Measurements from ENCODE around the gene SPATS2L. TPM values are rescaled to one million over a fixed set of nuclear protein-coding genes. Genes with fewer than 3 reads are reported as not detected.

SPATS2L gene, protein sequence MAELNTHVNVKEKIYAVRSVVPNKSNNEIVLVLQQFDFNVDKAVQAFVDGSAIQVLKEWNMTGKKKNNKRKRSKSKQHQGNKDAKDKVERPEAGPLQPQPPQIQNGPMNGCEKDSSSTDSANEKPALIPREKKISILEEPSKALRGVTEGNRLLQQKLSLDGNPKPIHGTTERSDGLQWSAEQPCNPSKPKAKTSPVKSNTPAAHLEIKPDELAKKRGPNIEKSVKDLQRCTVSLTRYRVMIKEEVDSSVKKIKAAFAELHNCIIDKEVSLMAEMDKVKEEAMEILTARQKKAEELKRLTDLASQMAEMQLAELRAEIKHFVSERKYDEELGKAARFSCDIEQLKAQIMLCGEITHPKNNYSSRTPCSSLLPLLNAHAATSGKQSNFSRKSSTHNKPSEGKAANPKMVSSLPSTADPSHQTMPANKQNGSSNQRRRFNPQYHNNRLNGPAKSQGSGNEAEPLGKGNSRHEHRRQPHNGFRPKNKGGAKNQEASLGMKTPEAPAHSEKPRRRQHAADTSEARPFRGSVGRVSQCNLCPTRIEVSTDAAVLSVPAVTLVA
- 42.8 and 47.8 TPM in 2 replicates for total RNA-seq (2012; rRNA removed)

DNA sequence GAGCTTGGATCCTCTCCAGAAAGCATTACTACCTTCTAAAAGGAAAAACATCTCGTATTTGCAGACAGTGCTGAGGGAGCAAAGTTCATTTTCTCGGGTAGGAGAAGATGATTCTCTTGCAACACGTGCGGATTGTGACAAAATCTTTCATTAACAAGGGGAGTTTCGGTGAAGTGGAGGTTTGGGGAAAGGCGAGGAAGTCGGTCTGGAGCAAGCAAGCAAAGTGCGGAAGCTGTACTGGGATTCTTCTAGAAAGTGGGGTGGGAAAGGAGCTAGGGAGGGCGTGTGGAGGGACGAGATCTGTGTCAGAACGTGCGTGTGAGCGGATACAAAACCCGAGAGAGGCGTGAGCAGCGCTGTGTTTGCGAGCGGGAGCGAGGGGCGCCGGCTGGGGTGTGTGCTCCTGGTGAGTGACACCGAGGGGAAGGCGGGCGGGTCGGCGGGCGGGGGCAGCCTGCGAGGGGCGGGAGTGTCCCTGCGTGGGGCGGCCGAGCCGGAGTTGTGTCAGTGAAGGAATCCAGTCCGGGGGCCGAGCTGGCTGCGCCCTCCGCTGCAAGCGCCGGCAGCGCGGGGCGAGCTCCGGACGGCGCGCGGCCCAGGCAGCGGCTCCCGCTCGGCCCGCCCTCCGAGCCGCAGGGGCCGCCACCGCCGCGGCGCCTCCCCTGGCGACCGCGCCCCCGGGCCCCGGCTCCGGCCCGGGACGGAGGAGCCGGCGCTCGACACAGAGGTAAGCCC lies at the start of gene SPATS2L:
Gene SPATS2L, plus strand, starts transcription at position 498 of the 735 bp plus-strand sequence. CDS start 82,552 bp downstream, outside the sequence.
- peak within 1 kb of the TSS; percentile 92 for H3K9ac ChIP-seq (ENCODE audit: low read depth, low read length)
- peaks cover 55% of the 10 kb centered on the region for H3K4me1 ChIP-seq (ENCODE audit: control insufficient read depth, insufficient read depth, low read length)
- H3K4me2 ChIP-seq (ENCODE audit: low read length), result peak within 1 kb of the TSS; percentile 93
- H3K4me3 ChIP-seq (ENCODE audit: low read length), result peak within 1 kb of the TSS; percentile 84
- no peaks in the 10 kb centered on the region for H3K27me3 ChIP-seq (ENCODE audit: control insufficient read depth, insufficient read depth, low read length)
- H3K36me3 ChIP-seq (ENCODE audit: insufficient read depth, low read length), result no peaks in the 10 kb centered on the region
- H3K9me3 ChIP-seq (replicated peaks; ENCODE audit: low read length), result no peaks in the 10 kb centered on the region

DNA sequence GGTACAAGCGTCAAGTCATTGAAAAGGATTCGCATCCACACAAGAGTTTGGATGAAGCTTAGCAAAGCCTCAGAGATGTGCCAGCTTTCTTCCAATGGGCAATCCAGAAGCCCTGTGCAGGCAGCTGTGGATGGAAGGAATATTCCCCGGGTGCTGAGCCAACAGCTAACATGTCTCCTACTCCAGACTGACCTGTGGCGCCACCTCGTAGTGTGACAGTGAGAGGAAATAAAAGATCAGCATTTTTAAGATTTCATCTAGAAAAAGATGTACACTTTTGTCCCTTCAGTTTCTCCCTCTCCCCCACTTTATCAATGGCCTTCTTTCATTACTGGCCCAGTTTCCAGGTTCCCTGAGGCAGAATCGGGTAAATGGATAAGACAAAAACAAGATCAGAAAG lies 48.9 kb upstream of the SPATS2L start:
- no peaks in the 10 kb centered on the region for H3K9me3 ChIP-seq (replicated peaks; ENCODE audit: low read length)
- no peaks in the 10 kb centered on the region for H3K36me3 ChIP-seq (ENCODE audit: insufficient read depth, low read length)
- peaks cover 14% of the 10 kb centered on the region for H3K4me1 ChIP-seq (ENCODE audit: control insufficient read depth, insufficient read depth, low read length)
- H3K27me3 ChIP-seq (ENCODE audit: control insufficient read depth, insufficient read depth, low read length), result no peaks in the 10 kb centered on the region
- H3K9ac ChIP-seq (ENCODE audit: low read depth, low read length), result no peak overlapping the region
- H3K4me3 ChIP-seq (ENCODE audit: low read length), result no peak overlapping the region
- H3K4me2 ChIP-seq (ENCODE audit: low read length), result no peak overlapping the region

DNA sequence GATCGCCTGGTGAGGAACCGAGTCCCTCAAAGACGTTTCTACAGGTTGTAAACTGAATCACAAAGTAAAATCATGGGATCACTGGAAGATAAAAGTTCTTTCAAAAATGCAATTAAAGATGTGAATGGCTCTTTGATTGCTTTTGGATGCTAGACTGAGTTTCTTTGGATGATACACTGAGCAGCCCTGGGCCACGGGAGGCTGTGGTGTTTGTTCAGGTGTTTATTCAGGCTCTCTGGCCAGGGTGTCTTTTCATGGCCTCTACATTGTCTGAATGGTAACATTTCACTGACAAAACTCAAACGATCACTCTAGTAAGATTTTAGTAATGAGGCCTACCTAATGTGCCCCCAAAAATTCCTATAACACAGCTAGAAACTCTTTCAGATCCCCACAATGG lies 48.4 kb upstream of the SPATS2L start:
- Histone ChIP-seq H3K4me1 (ENCODE audit: control insufficient read depth, insufficient read depth, low read length) (peaks cover 9% of the 10 kb centered on the region), H3K36me3 (ENCODE audit: insufficient read depth, low read length) (no peaks in the 10 kb centered on the region), H3K4me3 (ENCODE audit: low read length) (no peak overlapping the region), H3K27me3 (ENCODE audit: control insufficient read depth, insufficient read depth, low read length) (no peaks in the 10 kb centered on the region), H3K9ac (ENCODE audit: low read depth, low read length) (no peak overlapping the region), H3K4me2 (ENCODE audit: low read length) (no peak overlapping the region), H3K9me3 (replicated peaks; ENCODE audit: low read length) (no peaks in the 10 kb centered on the region)

- Histone ChIP-seq H3K4me3 (ENCODE audit: low read length) (no peak overlapping the region), H3K9ac (ENCODE audit: low read depth, low read length) (no peak overlapping the region)
Observed at GRCh38 chr2:200258881-200259576, 47.5 kb upstream of the SPATS2L start.

GRCh38 chr2:200259577-200259957 lies 46.9 kb upstream of the SPATS2L start:
- Histone ChIP-seq H3K27me3 (ENCODE audit: control insufficient read depth, insufficient read depth, low read length) (no peaks in the 10 kb centered on the region), H3K4me3 (ENCODE audit: low read length) (no peak overlapping the region), H3K4me1 (ENCODE audit: control insufficient read depth, insufficient read depth, low read length) (peaks cover 5% of the 10 kb centered on the region), H3K4me2 (ENCODE audit: low read length) (no peak overlapping the region), H3K9me3 (replicated peaks; ENCODE audit: low read length) (no peaks in the 10 kb centered on the region), H3K9ac (ENCODE audit: low read depth, low read length) (no peak overlapping the region), H3K36me3 (ENCODE audit: insufficient read depth, low read length) (no peaks in the 10 kb centered on the region)

More at GRCh38 chr2:200258881-200259576, 47.5 kb upstream of the SPATS2L start:
- H3K27me3 ChIP-seq (ENCODE audit: control insufficient read depth, insufficient read depth, low read length), result no peaks in the 10 kb centered on the region
- peaks cover 5% of the 10 kb centered on the region for H3K4me1 ChIP-seq (ENCODE audit: control insufficient read depth, insufficient read depth, low read length)
- H3K4me2 ChIP-seq (ENCODE audit: low read length), result no peak overlapping the region
- no peaks in the 10 kb centered on the region for H3K36me3 ChIP-seq (ENCODE audit: insufficient read depth, low read length)
- H3K9me3 ChIP-seq (replicated peaks; ENCODE audit: low read length), result no peaks in the 10 kb centered on the region

GRCh38 chr2:200262047-200262446 lies 44.4 kb upstream of the SPATS2L start:
- Histone ChIP-seq H3K4me2 (ENCODE audit: low read length) (no peak overlapping the region), H3K9me3 (replicated peaks; ENCODE audit: low read length) (no peaks in the 10 kb centered on the region), H3K36me3 (ENCODE audit: insufficient read depth, low read length) (no peaks in the 10 kb centered on the region), H3K9ac (ENCODE audit: low read depth, low read length) (no peak overlapping the region), H3K4me1 (ENCODE audit: control insufficient read depth, insufficient read depth, low read length) (peaks cover 5% of the 10 kb centered on the region), H3K4me3 (ENCODE audit: low read length) (no peak overlapping the region), H3K27me3 (ENCODE audit: control insufficient read depth, insufficient read depth, low read length) (no peaks in the 10 kb centered on the region)

- Histone ChIP-seq H3K4me2 (ENCODE audit: low read length) (no peak overlapping the region), H3K27me3 (ENCODE audit: control insufficient read depth, insufficient read depth, low read length) (no peaks in the 10 kb centered on the region), H3K9ac (ENCODE audit: low read depth, low read length) (no peak overlapping the region), H3K9me3 (replicated peaks; ENCODE audit: low read length) (no peaks in the 10 kb centered on the region), H3K4me1 (ENCODE audit: control insufficient read depth, insufficient read depth, low read length) (peaks cover 5% of the 10 kb centered on the region), H3K4me3 (ENCODE audit: low read length) (no peak overlapping the region), H3K36me3 (ENCODE audit: insufficient read depth, low read length) (no peaks in the 10 kb centered on the region)
Observed at GRCh38 chr2:200263279-200263678, 43.2 kb upstream of the SPATS2L start.

DNA sequence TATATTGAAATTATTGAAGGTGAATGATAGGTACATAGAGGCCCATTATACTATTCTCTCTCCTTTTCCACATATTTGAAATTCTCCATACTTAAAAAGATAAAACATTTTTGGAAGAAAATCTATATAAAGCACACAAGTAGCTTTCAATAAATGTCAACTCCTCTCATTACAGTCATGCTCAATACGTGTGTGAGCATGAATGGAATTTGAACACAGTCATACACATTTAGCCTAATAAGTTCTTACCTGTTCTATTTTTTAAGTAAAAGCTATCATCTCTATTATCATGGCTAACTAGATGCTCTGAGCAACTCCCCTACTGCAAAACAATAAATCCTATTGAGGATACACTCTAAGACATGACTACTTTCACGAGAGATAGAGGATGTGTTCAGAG lies 41.9 kb upstream of the SPATS2L start:
- Histone ChIP-seq H3K4me2 (ENCODE audit: low read length) (no peak overlapping the region), H3K36me3 (ENCODE audit: insufficient read depth, low read length) (no peaks in the 10 kb centered on the region), H3K9me3 (replicated peaks; ENCODE audit: low read length) (no peaks in the 10 kb centered on the region), H3K27me3 (ENCODE audit: control insufficient read depth, insufficient read depth, low read length) (no peaks in the 10 kb centered on the region), H3K4me1 (ENCODE audit: control insufficient read depth, insufficient read depth, low read length) (no peaks in the 10 kb centered on the region), H3K4me3 (ENCODE audit: low read length) (no peak overlapping the region), H3K9ac (ENCODE audit: low read depth, low read length) (no peak overlapping the region)

DNA sequence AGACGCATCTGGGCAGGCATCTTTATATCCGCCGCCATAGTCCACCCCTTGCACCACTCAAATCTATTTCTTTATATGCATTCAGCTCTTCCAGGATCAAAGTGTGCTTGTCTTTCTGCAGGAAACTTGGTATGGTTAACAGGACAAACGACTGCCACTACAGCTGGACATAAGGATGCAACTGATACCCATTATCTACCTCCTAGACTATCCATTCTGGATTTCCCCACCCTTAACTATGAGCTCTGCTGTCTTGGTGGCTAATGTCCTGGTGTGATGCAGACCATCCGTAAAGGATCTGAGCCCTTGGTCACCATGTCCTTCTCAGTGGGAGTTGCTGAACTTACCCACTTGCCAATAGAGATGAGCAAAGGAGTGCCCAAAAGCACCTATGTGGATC lies 40.1 kb upstream of the SPATS2L start:
- no peaks in the 10 kb centered on the region for H3K36me3 ChIP-seq (ENCODE audit: insufficient read depth, low read length)
- no peak overlapping the region for H3K9ac ChIP-seq (ENCODE audit: low read depth, low read length)
- H3K27me3 ChIP-seq (ENCODE audit: control insufficient read depth, insufficient read depth, low read length), result no peaks in the 10 kb centered on the region
- H3K4me3 ChIP-seq (ENCODE audit: low read length), result no peak overlapping the region
- H3K9me3 ChIP-seq (replicated peaks; ENCODE audit: low read length), result no peaks in the 10 kb centered on the region
- H3K4me1 ChIP-seq (ENCODE audit: control insufficient read depth, insufficient read depth, low read length), result no peaks in the 10 kb centered on the region
- H3K4me2 ChIP-seq (ENCODE audit: low read length), result no peak overlapping the region

DNA sequence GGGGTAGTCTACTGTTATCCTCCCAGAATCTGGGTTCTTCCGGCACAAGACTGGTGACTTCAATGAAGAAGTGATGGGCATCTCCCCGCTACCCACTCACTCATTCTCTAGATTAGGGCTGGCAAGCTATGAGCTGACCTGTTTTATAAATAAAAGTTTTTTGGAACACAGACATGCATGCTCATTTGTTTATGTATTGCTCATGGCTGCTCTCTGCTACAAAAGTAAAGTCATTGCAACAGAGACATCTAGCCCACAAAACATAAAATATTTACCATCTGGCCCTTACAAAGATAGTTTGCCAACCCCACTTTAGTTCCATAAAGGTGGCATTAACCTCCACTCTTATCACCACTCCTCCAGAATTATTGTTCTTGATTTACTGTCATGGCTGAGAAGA lies 39.1 kb upstream of the SPATS2L start:
- H3K9me3 ChIP-seq (replicated peaks; ENCODE audit: low read length), result no peaks in the 10 kb centered on the region

GRCh38 chr2:200270732-200271131 lies 35.8 kb upstream of the SPATS2L start:
- Histone ChIP-seq H3K4me2 (ENCODE audit: low read length) (no peak overlapping the region), H3K4me1 (ENCODE audit: control insufficient read depth, insufficient read depth, low read length) (no peaks in the 10 kb centered on the region), H3K36me3 (ENCODE audit: insufficient read depth, low read length) (no peaks in the 10 kb centered on the region), H3K4me3 (ENCODE audit: low read length) (no peak overlapping the region), H3K9me3 (replicated peaks; ENCODE audit: low read length) (no peaks in the 10 kb centered on the region), H3K27me3 (ENCODE audit: control insufficient read depth, insufficient read depth, low read length) (no peaks in the 10 kb centered on the region), H3K9ac (ENCODE audit: low read depth, low read length) (no peak overlapping the region)

More for the DNA sequence above, 39.1 kb upstream of the SPATS2L start:
- H3K9ac ChIP-seq (ENCODE audit: low read depth, low read length), result no peak overlapping the region
- H3K4me2 ChIP-seq (ENCODE audit: low read length), result no peak overlapping the region
- no peaks in the 10 kb centered on the region for H3K27me3 ChIP-seq (ENCODE audit: control insufficient read depth, insufficient read depth, low read length)
- no peaks in the 10 kb centered on the region for H3K36me3 ChIP-seq (ENCODE audit: insufficient read depth, low read length)
- no peaks in the 10 kb centered on the region for H3K4me1 ChIP-seq (ENCODE audit: control insufficient read depth, insufficient read depth, low read length)
- no peak overlapping the region for H3K4me3 ChIP-seq (ENCODE audit: low read length)
